K562 (cell line): ENCODE data around the gene ARHGAP22. TPM values are rescaled to one million over a fixed set of nuclear protein-coding genes. Genes with fewer than 3 reads are reported as not detected.

Experiments used
- CAMTA2 ChIP-seq: fragments of 250-450 bp; sonication (Bioruptor Pico); conservative IDR thresholded peaks from 2 replicates; pipeline ENCODE4 v1.5.1; 2022
- ELF4 ChIP-seq: fragments of 450-650 bp; formaldehyde crosslinking; IDR thresholded peaks from 2 replicates; pipeline ENCODE4 v1.4.0; 2022; ENCODE audit warnings: missing genetic modification characterization
- EP300 ChIP-seq: IDR thresholded peaks from 2 replicates; pipeline ENCODE4 v1.6.1; 2012; ENCODE audit warnings: low read length, improper control_type of control experiment
- GABPB1 ChIP-seq: sonication (generic); formaldehyde crosslinking; IDR thresholded peaks from 2 replicates; pipeline ENCODE4 v1.8.0; 2022; ENCODE audit warnings: mild to moderate bottlenecking, missing genetic modification reagents
- GABPB2 ChIP-seq: fragments of 250-450 bp; sonication (Bioruptor Pico); conservative IDR thresholded peaks from 2 replicates; pipeline ENCODE4 v1.5.1; 2021; ENCODE audit warnings: mild to moderate bottlenecking
- GTF2A2 ChIP-seq: IDR thresholded peaks from 2 replicates; pipeline ENCODE4 v1.6.1; 2016; ENCODE audit warnings: mild to moderate bottlenecking, missing genetic modification characterization, missing compliant biosample characterization
- HMGN3 ChIP-seq: IDR thresholded peaks from 2 replicates; pipeline ENCODE4 v1.6.1; 2011; ENCODE audit warnings: borderline replicate concordance, low read depth, mild to moderate bottlenecking, mixed read lengths, low read length; ENCODE audit not compliant: insufficient read length; ENCODE audit errors: extremely low read depth
- HNRNPLL ChIP-seq: fragments of 200-400 bp; formaldehyde crosslinking; IDR thresholded peaks from 2 replicates; pipeline ENCODE4 v1.6.1; 2017; ENCODE audit warnings: low read length, low read depth, mild to moderate bottlenecking; ENCODE audit not compliant: poor library complexity, severe bottlenecking
- ILK ChIP-seq: fragments of 450-650 bp; IDR thresholded peaks from 2 replicates; pipeline ENCODE4 v1.6.1; 2016; ENCODE audit warnings: missing genetic modification characterization, low read depth, mild to moderate bottlenecking, missing compliant biosample characterization, moderate library complexity, borderline replicate concordance
- MTA1 ChIP-seq: fragments of 450-650 bp; IDR thresholded peaks from 2 replicates; pipeline ENCODE4 v1.6.1; 2017; ENCODE audit warnings: borderline replicate concordance
- NBN ChIP-seq: fragments of 450-650 bp; IDR thresholded peaks from 2 replicates; pipeline ENCODE4 v1.6.1; 2016; ENCODE audit warnings: low read depth, mild to moderate bottlenecking
- NFXL1 ChIP-seq: fragments of 450-650 bp; formaldehyde crosslinking; IDR thresholded peaks from 2 replicates; pipeline ENCODE4 v1.4.0; 2021; ENCODE audit warnings: mild to moderate bottlenecking
- NONO ChIP-seq, 2 experiments: fragments of 200-400 bp in 1 of 2; fragments of 450-650 bp in 1 of 2; formaldehyde crosslinking in 1 of 2; IDR thresholded peaks; 2 replicates each; pipeline ENCODE4 v1.6.1; 2017; ENCODE audit warnings: low read depth in 2 of 2, mild to moderate bottlenecking in 2 of 2, moderate library complexity in 2 of 2, low read length in 1 of 2
- POLR2AphosphoS2 ChIP-seq: IDR thresholded peaks from 2 replicates; pipeline ENCODE4 v1.6.1; 2012; ENCODE audit warnings: low read length, improper control_type of control experiment
- POLR2H ChIP-seq: IDR thresholded peaks from 2 replicates; pipeline ENCODE4 v1.6.1; 2016; ENCODE audit warnings: missing genetic modification characterization, low read depth, mild to moderate bottlenecking, control low read depth, missing compliant biosample characterization, moderate library complexity
- RBM22 ChIP-seq: fragments of 200-400 bp; formaldehyde crosslinking; IDR thresholded peaks from 2 replicates; pipeline ENCODE4 v1.6.1; 2018; ENCODE audit warnings: low read length, low read depth; ENCODE audit not compliant: poor library complexity, severe bottlenecking
- RREB1 ChIP-seq: fragments of 250-450 bp; sonication (Bioruptor Pico); IDR thresholded peaks from 2 replicates; pipeline ENCODE4 v1.4.0; 2020
- SNIP1 ChIP-seq: fragments of 450-650 bp; IDR thresholded peaks from 2 replicates; pipeline ENCODE4 v1.7.1; 2017; ENCODE audit warnings: low read depth, mild to moderate bottlenecking
- TAF1 ChIP-seq: IDR thresholded peaks from 2 replicates; pipeline ENCODE4 v1.6.1; 2011; ENCODE audit warnings: mild to moderate bottlenecking, low read length, moderate library complexity; ENCODE audit not compliant: insufficient read depth, control insufficient read depth, severe bottlenecking; ENCODE audit errors: extremely low read depth
- ZBTB7A ChIP-seq: IDR thresholded peaks from 2 replicates; pipeline ENCODE4 v1.6.1; 2011; ENCODE audit warnings: low read depth, mild to moderate bottlenecking, low read length, moderate library complexity, borderline replicate concordance; ENCODE audit not compliant: control insufficient read depth
- ZNF347 ChIP-seq: fragments of 450-650 bp; formaldehyde crosslinking; IDR thresholded peaks from 2 replicates; pipeline ENCODE4 v1.4.0; 2020; ENCODE audit warnings: low read depth, mild to moderate bottlenecking, moderate library complexity
- ZNF57 ChIP-seq: fragments of 450-650 bp; formaldehyde crosslinking; IDR thresholded peaks from 2 replicates; pipeline ENCODE4 v1.4.0; 2020; ENCODE audit warnings: mild to moderate bottlenecking, moderate library complexity
- ZNF644 ChIP-seq: fragments of 200-800 bp; sonication (Bioruptor generic); IDR thresholded peaks from 2 replicates; pipeline ENCODE4 v1.6.1; 2016; ENCODE audit warnings: low read depth, missing genetic modification characterization, missing compliant biosample characterization
- ZNF76 ChIP-seq: fragments of 250-450 bp; sonication (Bioruptor Pico); IDR thresholded peaks from 2 replicates; pipeline ENCODE4 v1.4.0; 2020; ENCODE audit warnings: mild to moderate bottlenecking, moderate library complexity, borderline replicate concordance
- polyA plus RNA-seq, 8 experiments: library from polyadenylated mRNA; depleted of rRNA in 4 of 8; stranded (reverse) in 5 of 8; unstranded in 3 of 8; fragments of >200 nt; fragmentation: Nextera tagmentation in 2 of 8; fragmentation: Illumina TruSeq in 1 of 8; extraction: Ambion mirVana in 2 of 8; extraction: Trizol in 1 of 8; gene quantifications; 2 replicates each; pipeline versions ENCODE4 v1.2.1 to v1.2.3, GENCODE V29; 2011 to 2014; ENCODE audit warnings: inconsistent platforms in 1 of 8, missing spikeins in 1 of 8
- total RNA-seq, 7 experiments: library from RNA; depleted of rRNA in 6 of 7; stranded (reverse); fragments of >200 nt in 6 of 7; fragmentation: Illumina TruSeq in 2 of 7; extraction: Trizol in 2 of 7; gene quantifications; 2 replicates each; pipeline versions ENCODE4 v1.2.1 to v1.2.3, GENCODE V29; 2011 to 2021; ENCODE audit warnings: low replicate concordance in 1 of 7

The ARHGAP22 gene
- total and polyA plus RNA-seq, 9 of the 15 experiments (the other 6 are each of a cell fraction or from before 2014, with no cell fraction given), result 1.3 to 28.1 (median 12.7) TPM

DNA sequence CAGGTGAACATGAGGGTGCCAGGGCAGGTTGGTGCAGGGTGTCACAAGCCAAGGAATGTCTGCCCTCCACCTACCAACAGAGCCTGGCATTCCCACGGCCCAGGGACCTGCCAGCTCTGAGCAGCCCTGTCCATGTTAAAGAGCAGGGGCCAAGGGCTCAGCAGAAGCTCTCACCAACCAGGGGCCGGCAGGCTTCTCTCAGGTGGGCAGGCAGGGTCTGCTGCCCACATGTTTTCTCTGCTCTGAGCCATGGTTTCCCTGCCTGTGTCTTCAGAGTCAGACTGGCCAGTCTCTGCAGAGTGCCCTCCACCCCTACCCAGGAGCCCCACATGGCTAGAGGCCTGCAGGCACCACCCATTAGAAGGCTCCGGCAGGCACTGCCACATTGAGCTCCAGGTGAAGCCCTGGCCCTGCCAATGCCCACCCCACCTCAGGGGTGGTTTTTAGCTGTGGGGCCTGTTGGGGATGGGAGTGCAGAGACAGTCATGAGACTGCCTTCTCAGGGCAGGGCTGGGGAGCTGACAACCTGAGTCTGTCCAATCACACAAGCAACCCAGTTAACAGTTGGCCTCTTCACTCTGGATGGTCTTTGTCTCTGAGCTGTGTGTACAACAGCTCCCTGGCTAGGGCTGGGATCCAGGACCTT, 135.9 kb downstream of the ARHGAP22 start (continued):
- no peak for TF ChIP-seq RREB1
- peak; percentile 47; the same call in 1 of the 2 replicates for TF ChIP-seq ELF4
- no peak for TF ChIP-seq EP300
- TF ChIP-seq RBM22, result no peak
- TF ChIP-seq NFXL1, result no peak
- peak; percentile 51; the same call in 1 of the 2 replicates for TF ChIP-seq GTF2A2
- no peak for TF ChIP-seq SNIP1
- no peak for TF ChIP-seq MTA1
- TF ChIP-seq ZBTB7A, result 0 out of 2 replicates have a peak, but pooled peaks have one; percentile 8
- peak; percentile 53; the same call in 1 of the 2 replicates for TF ChIP-seq GABPB1
- no peak for TF ChIP-seq NONO (IDR thresholded peaks at IDR 0.05; ENCODE audit: low read depth in 2 of 2, low read length in 1 of 2)
- no peak for TF ChIP-seq GABPB2 (CRISPR knock-in tag)
- TF ChIP-seq TAF1, result no peak
- no peak for TF ChIP-seq ZNF347
- no peak for TF ChIP-seq ILK (tag)
- no peak for TF ChIP-seq NBN
- no peak for TF ChIP-seq HNRNPLL
- TF ChIP-seq CAMTA2 (CRISPR knock-in tag), result no peak
- TF ChIP-seq ZNF57 (CRISPR knock-in tag), result 0 out of 2 replicates have a peak, but pooled peaks have one; percentile 12
- TF ChIP-seq POLR2AphosphoS2, result no peak
- TF ChIP-seq POLR2H (tag), result no peak
- peak; percentile 31; the same call in 1 of the 2 replicates for TF ChIP-seq ZNF644 (tag)
- peak; percentile 72; the same call in 1 of the 2 replicates for TF ChIP-seq ZNF76
- no peak for TF ChIP-seq HMGN3
